Measurements from ENCODE around the gene LTBP1. TPM values are rescaled to one million over a fixed set of nuclear protein-coding genes. Genes with fewer than 3 reads are reported as not detected.
A peak's percentile ranks its signal among the peaks of the same experiment; 100 is the strongest.

LTBP1 gene
- total RNA-seq, 1 experiment from 2014 or later = 8.7 TPM

- Histone ChIP-seq H3K27ac (no peak overlapping the region), H3K4me1 (replicated peaks) (no peaks in the 10 kb centered on the region), H3K4me3 (no peak overlapping the region), H3K36me3 (no peaks in the 10 kb centered on the region), H3K27me3 (replicated peaks) (no peaks in the 10 kb centered on the region), H3K9me3 (replicated peaks) (no peaks in the 10 kb centered on the region)
- DNase-seq (ENCODE audit: low read depth in 1 of 2, low spot score in 2 of 2) = no peak
Observed at GRCh38 chr2:33301355-33301754, 354.6 kb downstream of the LTBP1 start.

GRCh38 chr2:33302348-33302747 lies 355.6 kb downstream of the LTBP1 start:
- Histone ChIP-seq H3K27ac (no peak overlapping the region), H3K27me3 (replicated peaks) (no peaks in the 10 kb centered on the region), H3K36me3 (no peaks in the 10 kb centered on the region), H3K9me3 (replicated peaks) (no peaks in the 10 kb centered on the region), H3K4me1 (replicated peaks) (no peaks in the 10 kb centered on the region), H3K4me3 (no peak overlapping the region)
- DNase-seq (ENCODE audit: low read depth in 1 of 2, low spot score in 2 of 2) = no peak

GRCh38 chr2:33304032-33304864 lies 357.5 kb downstream of the LTBP1 start:
- no peaks in the 10 kb centered on the region for H3K27me3 ChIP-seq (replicated peaks)
- DNase-seq (ENCODE audit: low read depth in 1 of 2, low spot score in 2 of 2) = no peak
- H3K27ac ChIP-seq = no peak overlapping the region
- H3K9me3 ChIP-seq (replicated peaks) = no peaks in the 10 kb centered on the region
- no peak overlapping the region for H3K4me3 ChIP-seq
- no peaks in the 10 kb centered on the region for H3K36me3 ChIP-seq
- H3K4me1 ChIP-seq (replicated peaks) = no peaks in the 10 kb centered on the region

GRCh38 chr2:33307659-33308270 lies 361.0 kb downstream of the LTBP1 start:
- no peaks in the 10 kb centered on the region for H3K9me3 ChIP-seq (replicated peaks)
- no peak overlapping the region for H3K27ac ChIP-seq
- H3K4me1 ChIP-seq (replicated peaks) = no peaks in the 10 kb centered on the region
- H3K36me3 ChIP-seq = no peaks in the 10 kb centered on the region
- no peak overlapping the region for H3K4me3 ChIP-seq
- H3K27me3 ChIP-seq (replicated peaks) = no peaks in the 10 kb centered on the region
- no peak for DNase-seq (ENCODE audit: low read depth in 1 of 2, low spot score in 2 of 2)

GRCh38 chr2:33312355-33312754 lies 365.6 kb downstream of the LTBP1 start:
- no peaks in the 10 kb centered on the region for H3K9me3 ChIP-seq (replicated peaks)
- no peaks in the 10 kb centered on the region for H3K27me3 ChIP-seq (replicated peaks)
- no peak overlapping the region for H3K4me3 ChIP-seq
- H3K4me1 ChIP-seq (replicated peaks) = no peaks in the 10 kb centered on the region
- no peaks in the 10 kb centered on the region for H3K36me3 ChIP-seq
- no peak overlapping the region for H3K27ac ChIP-seq
- DNase-seq (ENCODE audit: low read depth in 1 of 2, low spot score in 2 of 2) = no peak

GRCh38 chr2:33313039-33313438 lies 366.3 kb downstream of the LTBP1 start:
- no peak overlapping the region for H3K27ac ChIP-seq
- no peak for DNase-seq (ENCODE audit: low read depth in 1 of 2, low spot score in 2 of 2)

GRCh38 chr2:33314541-33314940 lies 367.8 kb downstream of the LTBP1 start:
- Histone ChIP-seq H3K27ac (no peak overlapping the region), H3K4me1 (replicated peaks) (no peaks in the 10 kb centered on the region), H3K36me3 (no peaks in the 10 kb centered on the region), H3K4me3 (no peak overlapping the region), H3K27me3 (replicated peaks) (no peaks in the 10 kb centered on the region), H3K9me3 (replicated peaks) (no peaks in the 10 kb centered on the region)
- no peak for DNase-seq (ENCODE audit: low read depth in 1 of 2, low spot score in 2 of 2)

More at GRCh38 chr2:33313039-33313438, 366.3 kb downstream of the LTBP1 start:
- Histone ChIP-seq H3K27me3 (replicated peaks) (no peaks in the 10 kb centered on the region), H3K36me3 (no peaks in the 10 kb centered on the region), H3K4me1 (replicated peaks) (no peaks in the 10 kb centered on the region), H3K4me3 (no peak overlapping the region), H3K9me3 (replicated peaks) (no peaks in the 10 kb centered on the region)

GRCh38 chr2:33316328-33316727 lies 369.6 kb downstream of the LTBP1 start:
- Histone ChIP-seq H3K27me3 (replicated peaks) (no peaks in the 10 kb centered on the region), H3K36me3 (no peaks in the 10 kb centered on the region), H3K27ac (no peak overlapping the region), H3K4me1 (replicated peaks) (peaks cover 4% of the 10 kb centered on the region), H3K9me3 (replicated peaks) (no peaks in the 10 kb centered on the region), H3K4me3 (no peak overlapping the region)
- no peak for DNase-seq (ENCODE audit: low read depth in 1 of 2, low spot score in 2 of 2)

- Histone ChIP-seq H3K4me3 (no peak overlapping the region), H3K9me3 (replicated peaks) (no peaks in the 10 kb centered on the region), H3K27me3 (replicated peaks) (no peaks in the 10 kb centered on the region), H3K36me3 (no peaks in the 10 kb centered on the region), H3K4me1 (replicated peaks) (peaks cover 16% of the 10 kb centered on the region), H3K27ac (no peak overlapping the region)
- no peak for DNase-seq (ENCODE audit: low read depth in 1 of 2, low spot score in 2 of 2)
Observed at GRCh38 chr2:33317369-33318007, 370.7 kb downstream of the LTBP1 start.

- Histone ChIP-seq H3K9me3 (replicated peaks) (no peaks in the 10 kb centered on the region), H3K4me1 (replicated peaks) (peaks cover 18% of the 10 kb centered on the region), H3K4me3 (no peak overlapping the region), H3K27me3 (replicated peaks) (no peaks in the 10 kb centered on the region), H3K27ac (no peak overlapping the region), H3K36me3 (no peaks in the 10 kb centered on the region)
- no peak for DNase-seq (ENCODE audit: low read depth in 1 of 2, low spot score in 2 of 2)
Observed at GRCh38 chr2:33318456-33318855, 371.7 kb downstream of the LTBP1 start.

GRCh38 chr2:33320573-33320972 lies 373.8 kb downstream of the LTBP1 start:
- H3K36me3 ChIP-seq = no peaks in the 10 kb centered on the region
- H3K9me3 ChIP-seq (replicated peaks) = no peaks in the 10 kb centered on the region
- H3K27me3 ChIP-seq (replicated peaks) = no peaks in the 10 kb centered on the region
- H3K27ac ChIP-seq = peak overlapping the region; percentile 35; the same call in 1 of the 2 replicates
- peaks cover 18% of the 10 kb centered on the region for H3K4me1 ChIP-seq (replicated peaks)
- no peak for DNase-seq (ENCODE audit: low read depth in 1 of 2, low spot score in 2 of 2)
- H3K4me3 ChIP-seq = no peak overlapping the region

GRCh38 chr2:33321236-33321771 lies 374.6 kb downstream of the LTBP1 start:
- Histone ChIP-seq H3K4me1 (replicated peaks) (peaks cover 18% of the 10 kb centered on the region), H3K4me3 (no peak overlapping the region), H3K36me3 (no peaks in the 10 kb centered on the region), H3K27ac (peak overlapping the region; percentile 35), H3K27me3 (replicated peaks) (no peaks in the 10 kb centered on the region), H3K9me3 (replicated peaks) (no peaks in the 10 kb centered on the region)
- peak in 1 of 2 experiments; percentile 57 for DNase-seq (ENCODE audit: low read depth in 1 of 2, low spot score in 2 of 2)

GRCh38 chr2:33321876-33322483 lies 375.2 kb downstream of the LTBP1 start:
- H3K4me3 ChIP-seq = no peak overlapping the region
- peak in 1 of 2 experiments; percentile 26 for DNase-seq (ENCODE audit: low read depth in 1 of 2, low spot score in 2 of 2)
- peak overlapping the region; percentile 35; the same call in 1 of the 2 replicates for H3K27ac ChIP-seq
- peaks cover 18% of the 10 kb centered on the region for H3K4me1 ChIP-seq (replicated peaks)
- no peaks in the 10 kb centered on the region for H3K36me3 ChIP-seq
- no peaks in the 10 kb centered on the region for H3K9me3 ChIP-seq (replicated peaks)
- H3K27me3 ChIP-seq (replicated peaks) = no peaks in the 10 kb centered on the region

Data from SJSA1 (cell line).